Retinal pigment epithelial cell (primary cell): ENCODE results near the gene P2RX1.

Source experiments
- DNase-seq: peaks from one replicate; pipeline ENCODE4 v3.0.0-alpha.2; 2010; ENCODE audit warnings: low read depth
- H3K4me3 ChIP-seq: 2 replicates; pipeline ENCODE4 v1.5.1; 2011; ENCODE audit warnings: mild to moderate bottlenecking, low read length, control low read depth, moderate library complexity
- CTCF ChIP-seq: conservative IDR thresholded peaks from 2 replicates; pipeline ENCODE4 v1.5.1; 2011; ENCODE audit warnings: low read depth, low read length, control low read depth, inconsistent platforms

The P2RX1 gene

GRCh38 chr17:3961564-3962047 lies 45.3 kb upstream of the P2RX1 start:
- H3K4me3 ChIP-seq, result no peak overlapping the region
- no peak for TF ChIP-seq CTCF
- DNase-seq, result no peak

GRCh38 chr17:3960764-3961163 lies 44.5 kb upstream of the P2RX1 start:
- no peak for DNase-seq
- no peak overlapping the region for H3K4me3 ChIP-seq
- TF ChIP-seq CTCF, result no peak

- no peak for DNase-seq
- no peak for TF ChIP-seq CTCF
- no peak overlapping the region for H3K4me3 ChIP-seq
Observed at GRCh38 chr17:3959921-3960601, 43.8 kb upstream of the P2RX1 start.

GRCh38 chr17:3959295-3959899 lies 43.1 kb upstream of the P2RX1 start:
- DNase-seq, result no peak
- no peak for TF ChIP-seq CTCF
- no peak overlapping the region for H3K4me3 ChIP-seq

GRCh38 chr17:3957735-3958599 lies 41.7 kb upstream of the P2RX1 start:
- no peak for TF ChIP-seq CTCF
- H3K4me3 ChIP-seq, result no peak overlapping the region
- no peak for DNase-seq

- no peak for TF ChIP-seq CTCF
- no peak for DNase-seq
- no peak overlapping the region for H3K4me3 ChIP-seq
Observed at GRCh38 chr17:3956983-3957382, 40.7 kb upstream of the P2RX1 start.
